Left renal cortex interstitium (tissue), 4 donors: Measurements from ENCODE around the gene PODNL1. TPM values are rescaled to one million over a fixed set of nuclear protein-coding genes. Genes with fewer than 3 reads are reported as not detected.

Experiments
- polyA plus RNA-seq, 4 donors: library from polyadenylated mRNA; unstranded; fragments of 120-200 nt; gene quantifications; one replicate each; pipeline ENCODE4 v1.2.1, GENCODE V29; 2013; ENCODE audit not compliant: insufficient read length in 4 of 4

PODNL1 gene
- polyA plus RNA-seq, 4 donors: 0.93 to 1.8 (median 1.3) TPM

Other genes with a start within 250 kb of the PODNL1 start
- gene MRI1, start 173.9 kb downstream of the PODNL1 start, polyA plus RNA-seq: 10 to 100 TPM; 19.5 to 46.4 (median 30.7) TPM
- 100 to 1,000 TPM in 3 of 4 donors, 10 to 100 TPM in 1; 97.5 to 149 (median 126) TPM for gene C19orf53, start 164.0 kb downstream of the PODNL1 start, polyA plus RNA-seq
- 10 to 100 TPM in 2 of 4 donors, 1 to 10 TPM in 2; 5.1 to 13.6 (median 9.8) TPM for gene ZSWIM4, start 143.0 kb downstream of the PODNL1 start, polyA plus RNA-seq
- 1 to 10 TPM; 1.1 to 2.8 (median 1.6) TPM for gene NANOS3, start 61.3 kb downstream of the PODNL1 start, polyA plus RNA-seq
- 1 to 10 TPM; 4.1 to 9.6 (median 6.0) TPM for gene BRME1, start 32.3 kb downstream of the PODNL1 start, polyA plus RNA-seq
- 10 to 100 TPM; 19.3 to 45.6 (median 33.4) TPM for gene CC2D1A, start 32.2 kb downstream of the PODNL1 start, polyA plus RNA-seq
- 10 to 100 TPM; 27.8 to 47.9 (median 40.1) TPM for gene DCAF15, start 14.1 kb upstream of the PODNL1 start, polyA plus RNA-seq
- 10 to 100 TPM in 3 of 4 donors, 1 to 10 TPM in 1; 9.0 to 18.5 (median 15.2) TPM for gene RFX1, start 67.9 kb upstream of the PODNL1 start, polyA plus RNA-seq
- gene RLN3, start 89.7 kb upstream of the PODNL1 start, polyA plus RNA-seq: not detected
- gene IL27RA, start 93.3 kb upstream of the PODNL1 start, polyA plus RNA-seq: 1 to 10 TPM; 5.7 to 8.4 (median 7.8) TPM
- gene PALM3, start 123.7 kb upstream of the PODNL1 start, polyA plus RNA-seq: 10 to 100 TPM; 18.7 to 36.9 (median 26.6) TPM
- gene MISP3, start 134.4 kb upstream of the PODNL1 start, polyA plus RNA-seq: 10 to 100 TPM in 1 of 4 donors, 1 to 10 TPM in 3; 6.2 to 10.1 (median 8.0) TPM
- under 1 TPM in 2 of 4 donors, not detected in 2; 0.10 to 0.16 TPM for gene C19orf67, start 147.4 kb upstream of the PODNL1 start, polyA plus RNA-seq
- 10 to 100 TPM; 33.4 to 63.7 (median 53.0) TPM for gene SAMD1, start 152.3 kb upstream of the PODNL1 start, polyA plus RNA-seq
- gene PRKACA, start 179.3 kb upstream of the PODNL1 start, polyA plus RNA-seq: 100 to 1,000 TPM in 1 of 4 donors, 10 to 100 TPM in 3; 91.0 to 107 (median 93.6) TPM
- 10 to 100 TPM; 17.2 to 23.8 (median 19.5) TPM for gene ASF1B, start 198.2 kb upstream of the PODNL1 start, polyA plus RNA-seq